K562 (cell line): ENCODE data around the gene IMPDH2. TPM values are rescaled to one million over a fixed set of nuclear protein-coding genes. Genes with fewer than 3 reads are reported as not detected.

Experiments
- AFF1 ChIP-seq, 2 experiments: fragments of 450-650 bp; IDR thresholded peaks; 2 replicates each; pipeline ENCODE4 v1.6.1; 2018; ENCODE audit warnings: mild to moderate bottlenecking in 2 of 2, low read depth in 1 of 2; ENCODE audit not compliant: partially characterized antibody in 2 of 2
- COPS2 ChIP-seq: fragments of 450-650 bp; conservative IDR thresholded peaks from 2 replicates; pipeline ENCODE4 v1.6.1; 2016; ENCODE audit warnings: mild to moderate bottlenecking, moderate library complexity
- EHMT2 ChIP-seq: fragments of 450-650 bp; IDR thresholded peaks from 2 replicates; pipeline ENCODE4 v1.6.1; 2018; ENCODE audit warnings: antibody characterized with exemption
- FOS ChIP-seq: IDR thresholded peaks from 3 replicates; pipeline ENCODE4 v1.6.1; 2011; ENCODE audit not compliant: insufficient read length; ENCODE audit errors: extremely low read depth
- HMGXB4 ChIP-seq: sonication (generic); formaldehyde crosslinking; IDR thresholded peaks from 2 replicates; pipeline ENCODE4 v1.8.1; 2023; ENCODE audit warnings: mild to moderate bottlenecking, missing genetic modification reagents
- ILK ChIP-seq: fragments of 450-650 bp; IDR thresholded peaks from 2 replicates; pipeline ENCODE4 v1.6.1; 2016; ENCODE audit warnings: missing genetic modification characterization, low read depth, mild to moderate bottlenecking, missing compliant biosample characterization, moderate library complexity, borderline replicate concordance
- OTX1 ChIP-seq: fragments of 450-650 bp; formaldehyde crosslinking; IDR thresholded peaks from 2 replicates; pipeline ENCODE4 v1.4.0; 2022; ENCODE audit warnings: mild to moderate bottlenecking
- PCBP1 ChIP-seq: fragments of 200-400 bp; formaldehyde crosslinking; IDR thresholded peaks from 2 replicates; pipeline ENCODE4 v1.6.1; 2018; ENCODE audit warnings: mild to moderate bottlenecking, low read depth, low read length; ENCODE audit not compliant: poor library complexity, severe bottlenecking
- TARDBP ChIP-seq: fragments of 450-650 bp; IDR thresholded peaks from 2 replicates; pipeline ENCODE4 v1.6.1; 2016
- YY1 ChIP-seq, 3 experiments: IDR thresholded peaks; 2 replicates each; pipeline ENCODE4 v1.6.1; 2011; ENCODE audit warnings: low read length in 2 of 3, mild to moderate bottlenecking in 2 of 3, moderate library complexity in 2 of 3, borderline replicate concordance in 1 of 3, control low read depth in 1 of 3, low read depth in 1 of 3; ENCODE audit not compliant: insufficient read depth in 3 of 3, insufficient replicate concordance in 2 of 3, control insufficient read depth in 1 of 3, insufficient read length in 1 of 3; ENCODE audit errors: extremely low read depth in 1 of 3
- ZBTB12 ChIP-seq: fragments of 250-450 bp; sonication (Bioruptor Pico); IDR thresholded peaks from 2 replicates; pipeline ENCODE4 v1.4.0; 2020
- ZBTB33 ChIP-seq: sonication (generic); formaldehyde crosslinking; IDR thresholded peaks from 2 replicates; pipeline ENCODE4 v1.8.1; 2023; ENCODE audit warnings: mild to moderate bottlenecking, missing genetic modification reagents
- ZBTB49 ChIP-seq: sonication (generic); formaldehyde crosslinking; IDR thresholded peaks from 2 replicates; pipeline ENCODE4 v1.8.0; 2022; ENCODE audit warnings: missing genetic modification reagents, mild to moderate bottlenecking, borderline replicate concordance
- ZNF431 ChIP-seq: sonication (generic); formaldehyde crosslinking; IDR thresholded peaks from 2 replicates; pipeline ENCODE4 v1.8.0; 2022; ENCODE audit warnings: mild to moderate bottlenecking, missing genetic modification reagents
- polyA plus RNA-seq, 8 experiments: library from polyadenylated mRNA; depleted of rRNA in 4 of 8; stranded (reverse) in 5 of 8; unstranded in 3 of 8; fragments of >200 nt; fragmentation: Nextera tagmentation in 2 of 8; fragmentation: Illumina TruSeq in 1 of 8; extraction: Ambion mirVana in 2 of 8; extraction: Trizol in 1 of 8; gene quantifications; 2 replicates each; pipeline versions ENCODE4 v1.2.1 to v1.2.3, GENCODE V29; 2011 to 2014; ENCODE audit warnings: inconsistent platforms in 1 of 8, missing spikeins in 1 of 8
- total RNA-seq, 7 experiments: library from RNA; depleted of rRNA in 6 of 7; stranded (reverse); fragments of >200 nt in 6 of 7; fragmentation: Illumina TruSeq in 2 of 7; extraction: Trizol in 2 of 7; gene quantifications; 2 replicates each; pipeline versions ENCODE4 v1.2.1 to v1.2.3, GENCODE V29; 2011 to 2021; ENCODE audit warnings: low replicate concordance in 1 of 7

IMPDH2 gene
- total and polyA plus RNA-seq, 9 of the 15 experiments (the other 6 are each of a cell fraction or from before 2014, with no cell fraction given), result 318 to 507 (median 366) TPM

- TF ChIP-seq ZBTB33 (CRISPR knock-in tag) (no peak), COPS2 (no peak), OTX1 (CRISPR knock-in tag) (no peak), AFF1 (IDR thresholded peaks at IDR 0.05; ENCODE audit: low read depth in 1 of 2, partially characterized antibody in 2 of 2) (peak in 1 of 2 experiments; percentile 66), PCBP1 (no peak), TARDBP (peak; percentile 51; the same call in 1 of the 2 replicates), HMGXB4 (CRISPR knock-in tag) (no peak), ZBTB12 (CRISPR knock-in tag) (0 out of 2 replicates have a peak, but pooled peaks have one; percentile 9), EHMT2 (no peak), ZBTB49 (CRISPR knock-in tag) (peak; percentile 57; the same call in 1 of the 2 replicates), FOS (no peak), ILK (tag) (no peak), ZNF431 (CRISPR knock-in tag) (no peak), YY1 (IDR thresholded peaks at IDR 0.05; ENCODE audit: borderline replicate concordance in 1 of 3, control insufficient read depth in 1 of 3, extremely low read depth in 1 of 3, insufficient read depth in 3 of 3, insufficient read length in 1 of 3, insufficient replicate concordance in 2 of 3, low read depth in 1 of 3, low read length in 2 of 3) (peak; percentile 31 to 94 (median 85))
These were observed 7.9 kb downstream of the IMPDH2 start (continued) for GRCh38 chr3:49021213-49021812.
